ENCODE data around the gene CSAG1.
"Not testable (repeated sequence)": the region's sequence is repeated elsewhere in the genome, so short reads cannot be mapped to it uniquely, and the experiment has no call there.

DNA sequence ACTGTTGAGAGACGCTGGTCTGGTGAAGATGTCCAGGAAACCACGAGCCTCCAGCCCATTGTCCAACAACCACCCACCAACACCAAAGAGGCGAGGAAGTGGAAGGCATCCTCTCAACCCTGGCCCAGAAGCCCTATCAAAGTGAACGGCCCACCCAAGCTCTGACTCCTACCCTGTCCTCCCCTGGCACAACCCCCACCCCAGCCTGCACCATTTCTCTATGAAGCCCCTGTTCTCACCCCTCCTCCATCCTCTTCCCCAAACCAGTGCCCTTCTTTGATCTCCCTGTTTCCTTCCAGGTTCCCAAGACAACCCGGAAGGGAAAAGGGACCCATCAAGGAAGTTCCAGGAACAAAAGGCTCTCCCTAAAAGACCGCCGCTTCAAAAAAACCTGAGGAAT lies 26.0 kb upstream of the CSAG1 start:
- TF ChIP-seq, protein P1, sequence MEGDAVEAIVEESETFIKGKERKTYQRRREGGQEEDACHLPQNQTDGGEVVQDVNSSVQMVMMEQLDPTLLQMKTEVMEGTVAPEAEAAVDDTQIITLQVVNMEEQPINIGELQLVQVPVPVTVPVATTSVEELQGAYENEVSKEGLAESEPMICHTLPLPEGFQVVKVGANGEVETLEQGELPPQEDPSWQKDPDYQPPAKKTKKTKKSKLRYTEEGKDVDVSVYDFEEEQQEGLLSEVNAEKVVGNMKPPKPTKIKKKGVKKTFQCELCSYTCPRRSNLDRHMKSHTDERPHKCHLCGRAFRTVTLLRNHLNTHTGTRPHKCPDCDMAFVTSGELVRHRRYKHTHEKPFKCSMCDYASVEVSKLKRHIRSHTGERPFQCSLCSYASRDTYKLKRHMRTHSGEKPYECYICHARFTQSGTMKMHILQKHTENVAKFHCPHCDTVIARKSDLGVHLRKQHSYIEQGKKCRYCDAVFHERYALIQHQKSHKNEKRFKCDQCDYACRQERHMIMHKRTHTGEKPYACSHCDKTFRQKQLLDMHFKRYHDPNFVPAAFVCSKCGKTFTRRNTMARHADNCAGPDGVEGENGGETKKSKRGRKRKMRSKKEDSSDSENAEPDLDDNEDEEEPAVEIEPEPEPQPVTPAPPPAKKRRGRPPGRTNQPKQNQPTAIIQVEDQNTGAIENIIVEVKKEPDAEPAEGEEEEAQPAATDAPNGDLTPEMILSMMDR (IDR thresholded peaks at IDR 0.05), result not testable (repeated sequence)
- TF ChIP-seq POLR2A (IDR thresholded peaks at IDR 0.05), result not testable (repeated sequence)

Measured in heart left ventricle (tissue), 13 donors.